LNCaP clone FGC (cell line): ENCODE data around the gene PI4KA.
"Not testable (repeated sequence)": the region's sequence is repeated elsewhere in the genome, so short reads cannot be mapped to it uniquely, and the experiment has no call there.

ENCODE experiments used
- DNase-seq: peaks from one replicate; pipeline ENCODE4 v3.0.0-alpha.2; 2011; ENCODE audit warnings: low read depth
- H3K4me3 ChIP-seq: 2 replicates; pipeline ENCODE4 v1.5.1; 2011; ENCODE audit warnings: mild to moderate bottlenecking, low read depth, low read length, control low read depth
- TF ChIP-seq, protein P1 (sequence below): IDR thresholded peaks from 2 replicates; pipeline ENCODE4 v1.5.1; 2012; ENCODE audit warnings: mild to moderate bottlenecking; ENCODE audit not compliant: control insufficient read depth, insufficient read depth; ENCODE audit errors: extremely low read depth

The PI4KA gene

DNA sequence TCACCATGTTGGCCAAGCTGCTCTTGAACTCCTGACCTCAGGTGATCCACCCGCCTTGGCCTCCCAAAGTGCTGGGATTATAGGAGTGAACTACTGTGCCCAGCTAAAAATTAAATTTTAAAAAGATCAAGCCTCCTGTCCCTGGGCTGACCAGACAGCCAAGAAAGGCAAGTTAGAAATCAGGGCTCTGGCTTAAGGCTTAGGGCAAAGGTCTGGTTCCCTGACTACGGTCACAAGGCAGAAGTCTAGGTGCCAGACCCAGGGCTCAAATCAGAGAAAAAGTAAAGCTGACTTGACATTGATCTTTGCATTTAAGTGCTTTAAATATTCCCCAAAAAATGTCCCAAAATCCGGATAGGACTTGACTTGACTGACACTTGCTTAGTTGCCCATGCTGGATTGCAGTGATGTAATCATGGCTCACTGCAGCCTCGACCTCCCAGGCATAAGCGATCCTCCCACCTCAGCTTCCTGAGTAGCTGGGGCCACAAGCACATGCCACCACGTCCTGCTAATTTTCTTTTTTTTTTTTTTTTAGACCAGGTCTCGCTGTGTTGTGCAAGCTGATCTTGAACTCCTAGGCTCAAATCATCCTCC, 41.3 kb upstream of the PI4KA start:
- DNase-seq = no peak
- TF ChIP-seq, protein P1, sequence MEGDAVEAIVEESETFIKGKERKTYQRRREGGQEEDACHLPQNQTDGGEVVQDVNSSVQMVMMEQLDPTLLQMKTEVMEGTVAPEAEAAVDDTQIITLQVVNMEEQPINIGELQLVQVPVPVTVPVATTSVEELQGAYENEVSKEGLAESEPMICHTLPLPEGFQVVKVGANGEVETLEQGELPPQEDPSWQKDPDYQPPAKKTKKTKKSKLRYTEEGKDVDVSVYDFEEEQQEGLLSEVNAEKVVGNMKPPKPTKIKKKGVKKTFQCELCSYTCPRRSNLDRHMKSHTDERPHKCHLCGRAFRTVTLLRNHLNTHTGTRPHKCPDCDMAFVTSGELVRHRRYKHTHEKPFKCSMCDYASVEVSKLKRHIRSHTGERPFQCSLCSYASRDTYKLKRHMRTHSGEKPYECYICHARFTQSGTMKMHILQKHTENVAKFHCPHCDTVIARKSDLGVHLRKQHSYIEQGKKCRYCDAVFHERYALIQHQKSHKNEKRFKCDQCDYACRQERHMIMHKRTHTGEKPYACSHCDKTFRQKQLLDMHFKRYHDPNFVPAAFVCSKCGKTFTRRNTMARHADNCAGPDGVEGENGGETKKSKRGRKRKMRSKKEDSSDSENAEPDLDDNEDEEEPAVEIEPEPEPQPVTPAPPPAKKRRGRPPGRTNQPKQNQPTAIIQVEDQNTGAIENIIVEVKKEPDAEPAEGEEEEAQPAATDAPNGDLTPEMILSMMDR = no peak

DNA sequence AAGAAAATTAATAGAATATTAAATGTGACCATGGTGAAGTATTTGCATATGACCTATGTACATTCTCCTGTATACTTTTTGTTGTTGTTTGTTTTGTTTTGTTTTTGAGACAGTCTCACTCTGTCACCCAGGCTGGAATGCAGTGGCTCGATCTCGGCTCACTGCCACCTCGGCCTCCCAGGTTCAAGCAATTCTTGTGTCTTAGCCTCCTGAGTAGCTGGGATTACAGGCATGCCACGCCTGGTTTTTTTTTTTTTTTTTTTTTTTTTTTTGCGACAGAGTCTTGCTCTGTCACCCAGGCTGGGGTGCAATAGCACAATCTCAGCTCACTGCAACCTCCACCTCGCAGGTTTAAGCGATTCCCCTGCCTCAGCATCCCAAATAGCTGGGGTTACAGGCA, 39.1 kb upstream of the PI4KA start:
- H3K4me3 ChIP-seq, DNase-seq: not testable (repeated sequence)

More for the DNA sequence above, 41.3 kb upstream of the PI4KA start:
- H3K4me3 ChIP-seq = no peak overlapping the region

DNA sequence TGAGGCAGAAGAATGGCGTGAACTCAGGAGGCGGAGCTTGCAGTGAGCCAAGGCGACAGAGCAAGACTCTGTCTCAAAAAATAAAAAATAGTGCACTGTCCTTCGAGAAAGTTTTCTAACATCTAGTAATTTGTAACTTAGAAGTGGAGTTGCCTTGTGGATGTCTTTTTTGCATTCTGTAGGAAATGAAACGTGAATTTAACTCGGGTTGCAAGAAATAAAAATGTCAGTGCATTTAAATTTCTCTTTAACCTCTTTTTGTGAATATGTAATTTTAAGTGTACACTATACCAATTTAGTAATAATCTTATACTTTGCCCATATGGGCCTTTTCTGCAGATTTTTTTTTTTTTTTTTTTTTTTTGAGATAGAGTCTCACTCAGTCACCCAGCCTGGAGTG, 32.4 kb upstream of the PI4KA start:
- TF ChIP-seq, protein P1 = no peak

DNA sequence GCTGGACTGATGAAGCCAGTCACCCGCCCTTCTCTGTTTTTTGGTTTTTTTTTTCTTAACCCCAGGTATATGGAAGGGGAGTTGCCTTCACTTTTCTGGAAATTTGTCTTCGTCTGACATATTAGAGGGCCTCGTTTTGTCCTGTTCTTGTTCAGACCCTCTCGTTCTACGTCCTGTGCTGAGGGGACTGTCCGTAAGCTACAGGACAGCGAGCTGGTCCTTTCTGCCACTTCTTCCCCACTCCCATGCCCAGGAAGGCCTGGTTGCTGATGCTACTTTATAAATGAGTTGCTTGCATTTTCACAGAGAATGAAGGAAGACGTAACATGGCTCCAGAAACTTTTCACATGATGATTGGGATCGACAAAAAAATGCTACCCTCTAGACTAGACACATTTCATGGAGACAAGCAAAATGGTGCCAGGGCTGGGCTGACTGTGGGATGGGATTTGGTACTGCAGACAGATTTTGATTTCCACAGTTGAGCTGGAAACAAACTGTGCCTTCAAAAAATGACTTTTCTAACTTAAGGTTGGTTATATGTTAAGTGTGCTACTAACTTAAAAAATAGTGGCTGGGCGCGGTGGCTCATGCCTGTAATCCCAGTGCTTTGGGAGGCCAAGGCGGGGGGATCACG, 31.4 kb upstream of the PI4KA start:
- TF ChIP-seq, protein P1 = no peak
- no peak for DNase-seq
- no peak overlapping the region for H3K4me3 ChIP-seq

More for the DNA sequence above, 32.4 kb upstream of the PI4KA start:
- no peak overlapping the region for H3K4me3 ChIP-seq
- DNase-seq = no peak

DNA sequence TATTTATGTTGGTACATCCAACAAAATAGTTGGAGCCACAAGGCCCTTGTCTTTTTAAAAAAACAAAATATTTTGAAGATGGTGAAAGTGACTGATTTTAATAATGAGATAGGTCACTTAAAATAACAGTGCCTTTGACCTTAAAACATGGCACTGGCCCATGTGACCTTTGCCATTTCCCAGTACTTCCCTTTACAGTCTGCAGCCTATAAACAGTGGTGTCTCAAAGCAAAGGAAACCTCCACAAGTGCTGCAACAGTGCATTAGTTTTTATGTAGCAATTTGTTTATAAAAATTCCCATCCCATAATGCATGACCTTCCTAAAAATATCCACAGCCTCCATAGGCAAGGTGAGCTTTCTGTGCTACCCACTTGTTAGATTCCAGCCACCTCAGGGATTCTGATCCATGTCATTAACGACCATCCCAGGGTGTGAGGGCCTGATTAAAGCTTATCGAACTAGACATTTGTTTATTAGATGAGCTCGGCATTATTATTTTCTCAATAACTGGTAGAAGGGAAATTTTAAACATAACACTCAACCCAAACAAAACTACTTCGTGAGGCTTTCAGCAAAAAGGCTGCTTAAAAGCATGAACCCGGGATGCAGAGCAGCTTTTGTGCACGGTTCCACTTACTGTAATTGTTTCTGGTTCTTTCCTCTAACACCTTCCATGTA, 30.6 kb upstream of the PI4KA start:
- TF ChIP-seq, protein P1 = no peak
- no peak for DNase-seq
- H3K4me3 ChIP-seq = no peak overlapping the region

DNA sequence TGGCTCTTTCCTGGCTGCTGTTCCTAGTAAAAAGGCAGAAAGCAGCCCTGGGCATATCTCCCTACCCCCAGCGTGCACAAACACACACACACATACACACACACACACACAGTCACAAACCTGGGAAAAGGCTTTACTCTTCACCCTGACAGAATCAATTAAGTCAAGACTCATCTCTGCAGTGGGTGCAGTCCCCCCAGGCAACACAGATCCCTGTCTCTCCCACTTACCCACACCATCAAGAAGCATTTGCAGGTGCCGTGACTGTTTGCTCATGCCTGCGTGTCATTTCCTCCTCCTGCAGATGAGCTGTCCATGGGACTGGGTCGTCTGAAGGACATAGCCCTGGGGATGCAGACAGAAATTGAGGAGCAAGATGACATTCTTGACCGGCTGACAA, 28.8 kb upstream of the PI4KA start:
- TF ChIP-seq, protein P1 = no peak
- no peak overlapping the region for H3K4me3 ChIP-seq
- no peak for DNase-seq

DNA sequence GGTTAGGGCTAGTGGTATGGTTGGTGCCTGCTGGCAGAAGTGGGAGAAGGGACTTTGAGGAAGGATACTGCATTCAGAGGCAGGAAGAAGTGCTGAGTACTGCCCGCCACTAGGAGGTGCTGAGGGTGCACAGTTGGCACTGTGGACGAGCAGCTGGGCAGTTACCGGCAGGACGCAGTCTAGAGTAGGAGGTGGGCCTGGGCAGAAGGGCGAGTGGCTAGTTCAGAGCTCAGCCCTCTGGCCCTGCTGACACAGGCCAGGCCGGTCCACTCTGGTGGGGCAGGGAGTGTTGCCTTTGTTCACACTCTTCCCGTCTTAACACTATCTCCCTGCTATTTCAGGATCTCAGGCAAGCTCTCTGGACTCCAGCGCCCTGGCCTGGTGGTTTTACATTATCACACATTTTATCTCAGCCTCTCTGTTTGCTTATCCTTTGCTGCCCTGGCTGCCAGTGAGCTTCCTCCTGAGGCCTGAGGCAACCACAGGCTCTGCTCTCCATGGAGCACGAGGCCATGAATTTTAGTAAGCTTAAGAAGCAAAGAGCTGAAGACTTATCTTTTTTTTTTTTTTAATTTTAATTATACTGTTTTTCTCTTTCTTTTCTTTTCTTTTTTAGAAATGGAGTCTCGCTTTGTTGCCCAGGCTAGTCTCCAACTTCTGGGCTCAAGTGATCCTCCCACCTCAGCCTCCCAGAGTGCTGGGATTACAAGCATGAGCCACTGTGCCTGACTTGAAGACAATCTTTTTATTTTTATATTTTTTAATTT, 27.1 kb upstream of the PI4KA start:
- TF ChIP-seq, protein P1 = peak; percentile 97
- DNase-seq = peak; percentile 81
- no peak overlapping the region for H3K4me3 ChIP-seq
